Neural cell (in vitro differentiated cells): ENCODE data around the gene DGCR8. TPM values are rescaled to one million over a fixed set of nuclear protein-coding genes. Genes with fewer than 3 reads are reported as not detected.

Experiments
- H2AFZ ChIP-seq: fragments of 200-600, 300-800 bp; sonication (generic), shearing (Covaris generic); 2 replicates; pipeline ENCODE4 v1.6.0; 2014; ENCODE audit warnings: low read depth, mild to moderate bottlenecking, antibody characterized with exemption, low read length, moderate library complexity
- H3F3A ChIP-seq: fragments of 200-600 bp; shearing (Covaris generic); 2 replicates; pipeline ENCODE4 v1.6.1; 2016; ENCODE audit warnings: mild to moderate bottlenecking, moderate library complexity, mixed read lengths, antibody characterized with exemption, low read length; ENCODE audit not compliant: insufficient read depth, poor library complexity, severe bottlenecking
- H3K27ac ChIP-seq: fragments of 200-600, 300-800 bp; sonication (generic), shearing (Covaris generic); 2 replicates; pipeline ENCODE4 v1.5.1; 2014; ENCODE audit warnings: mild to moderate bottlenecking, low read length, moderate library complexity
- H3K27me3 ChIP-seq: fragments of 300-800, 200-600 bp; sonication (generic), shearing (Covaris generic); 2 replicates; pipeline ENCODE4 v1.6.0; 2014; ENCODE audit warnings: mild to moderate bottlenecking, low read depth, low read length, moderate library complexity; ENCODE audit not compliant: insufficient read depth
- H3K36me3 ChIP-seq: fragments of 300-800, 200-600 bp; sonication (generic), shearing (Covaris generic); 2 replicates; pipeline ENCODE4 v1.5.1; 2014; ENCODE audit warnings: mild to moderate bottlenecking, antibody characterized with exemption, low read length, moderate library complexity; ENCODE audit not compliant: insufficient read depth
- H3K4me2 ChIP-seq: fragments of 300-800, 200-600 bp; sonication (generic), shearing (Covaris generic); 2 replicates; pipeline ENCODE4 v1.6.0; 2014; ENCODE audit warnings: mild to moderate bottlenecking, low read length
- H3K4me3 ChIP-seq: fragments of 300-800, 200-600 bp; sonication (generic), shearing (Covaris generic); 2 replicates; pipeline ENCODE4 v1.5.1; 2014; ENCODE audit warnings: mild to moderate bottlenecking, low read length, moderate library complexity
- H3K79me2 ChIP-seq: fragments of 200-600 bp; shearing (Covaris generic); replicated peaks from 2 replicates; pipeline ENCODE4 v1.6.0; 2014; ENCODE audit warnings: mild to moderate bottlenecking, low read length, moderate library complexity; ENCODE audit not compliant: insufficient read depth
- H3K9ac ChIP-seq: fragments of 300-800, 200-600 bp; sonication (generic), shearing (Covaris generic); 2 replicates; pipeline ENCODE4 v1.6.1; 2016; ENCODE audit warnings: mild to moderate bottlenecking, low read length, mixed read lengths
- H3K9me2 ChIP-seq: fragments of 200-600 bp; shearing (Covaris generic); 2 replicates; pipeline ENCODE4 v1.6.1; 2016; ENCODE audit warnings: mild to moderate bottlenecking, low read length, mixed read lengths; ENCODE audit not compliant: insufficient read depth
- H3K9me3 ChIP-seq: fragments of 200-600, 300-800 bp; sonication (generic), shearing (Covaris generic); 2 replicates; pipeline ENCODE4 v1.6.1; 2016; ENCODE audit warnings: mild to moderate bottlenecking, mixed run types, low read length, moderate library complexity, mixed read lengths
- H4K20me1 ChIP-seq: fragments of 200-600 bp; shearing (Covaris generic); 2 replicates; pipeline ENCODE4 v1.6.1; 2016; ENCODE audit warnings: mild to moderate bottlenecking, mixed run types; ENCODE audit not compliant: insufficient read depth
- CTCF ChIP-seq: fragments of 450-650 bp; IDR thresholded peaks from 2 replicates; pipeline ENCODE4 v1.5.1; 2014; ENCODE audit warnings: antibody characterized with exemption, mild to moderate bottlenecking, moderate library complexity; ENCODE audit not compliant: poor library complexity, severe bottlenecking
- EP300 ChIP-seq: fragments of 450-650 bp; conservative IDR thresholded peaks from 2 replicates; pipeline ENCODE4 v1.6.1; 2014; ENCODE audit warnings: antibody characterized with exemption, mild to moderate bottlenecking, moderate library complexity; ENCODE audit not compliant: poor library complexity, severe bottlenecking
- EZH2 ChIP-seq: fragments of 200-600, 300-800 bp; shearing (Covaris generic), sonication (generic); IDR thresholded peaks from 2 replicates; pipeline ENCODE4 v1.6.1; 2014; ENCODE audit warnings: antibody characterized with exemption, low read length, borderline replicate concordance, mild to moderate bottlenecking; ENCODE audit not compliant: insufficient read depth, poor library complexity, severe bottlenecking
- MXI1 ChIP-seq: fragments of 450-650 bp; conservative IDR thresholded peaks from 2 replicates; pipeline ENCODE4 v1.6.1; 2014; ENCODE audit warnings: antibody characterized with exemption, mild to moderate bottlenecking; ENCODE audit not compliant: poor library complexity, severe bottlenecking
- POLR2AphosphoS5 ChIP-seq: IDR thresholded peaks from 2 replicates; pipeline ENCODE4 v1.6.1; 2012
- RAD21 ChIP-seq: fragments of 450-650 bp; conservative IDR thresholded peaks from 2 replicates; pipeline ENCODE4 v1.6.1; 2014; ENCODE audit warnings: antibody characterized with exemption, mild to moderate bottlenecking, moderate library complexity
- REST ChIP-seq: IDR thresholded peaks from 2 replicates; pipeline ENCODE4 v1.6.1; 2012; ENCODE audit warnings: borderline replicate concordance
- SMC3 ChIP-seq: fragments of 450-650 bp; conservative IDR thresholded peaks from 2 replicates; pipeline ENCODE4 v1.6.1; 2014; ENCODE audit warnings: antibody characterized with exemption, mild to moderate bottlenecking, moderate library complexity; ENCODE audit not compliant: poor library complexity
- TAF1 ChIP-seq: IDR thresholded peaks from 2 replicates; pipeline ENCODE4 v1.6.1; 2012; ENCODE audit warnings: low read depth
- polyA plus RNA-seq: library from polyadenylated mRNA; depleted of rRNA; stranded (reverse); fragments of >200 nt; gene quantifications from 2 replicates; pipeline ENCODE4 v1.2.3, GENCODE V29; 2014

Gene DGCR8
- polyA plus RNA-seq, 1 donor from 2014 or later, result 48.9 TPM

- no peak overlapping the region for H2AFZ ChIP-seq
- no peaks in the 10 kb centered on the region for H3K9me2 ChIP-seq
- TF ChIP-seq EZH2 (no peak), REST (no peak), EP300 (no peak), CTCF (no peak), MXI1 (no peak), RAD21 (no peak), TAF1 (no peak), SMC3 (no peak), POLR2AphosphoS5 (no peak)
- H3K27ac ChIP-seq, result no peak overlapping the region
- no peaks in the 10 kb centered on the region for H3F3A ChIP-seq
- no peaks in the 10 kb centered on the region for H3K9me3 ChIP-seq
- H3K4me2 ChIP-seq, result no peak overlapping the region
- no peaks in the 10 kb centered on the region for H4K20me1 ChIP-seq
- no peaks in the 10 kb centered on the region for H3K79me2 ChIP-seq
- no peak overlapping the region for H3K4me3 ChIP-seq
- no peaks in the 10 kb centered on the region for H3K36me3 ChIP-seq
- no peak overlapping the region for H3K9ac ChIP-seq
- H3K27me3 ChIP-seq, result no peaks in the 10 kb centered on the region
Observed at GRCh38 chr22:20057596-20058268, 22.3 kb upstream of the DGCR8 start.

GRCh38 chr22:20058989-20059770 lies 20.9 kb upstream of the DGCR8 start:
- H3K9ac ChIP-seq, result no peak overlapping the region
- no peaks in the 10 kb centered on the region for H3K27me3 ChIP-seq
- no peak overlapping the region for H3K27ac ChIP-seq
- H3K4me2 ChIP-seq, result no peak overlapping the region
- H3K9me3 ChIP-seq, result no peaks in the 10 kb centered on the region
- H2AFZ ChIP-seq, result no peak overlapping the region
- H3K9me2 ChIP-seq, result no peaks in the 10 kb centered on the region
- H3K4me3 ChIP-seq, result no peak overlapping the region
- no peak for TF ChIP-seq POLR2AphosphoS5
- TF ChIP-seq EZH2, result no peak
- no peak for TF ChIP-seq SMC3
- TF ChIP-seq EP300, result no peak
- TF ChIP-seq CTCF, result no peak
- TF ChIP-seq REST, result no peak
- no peak for TF ChIP-seq TAF1
- no peaks in the 10 kb centered on the region for H3K79me2 ChIP-seq
- no peaks in the 10 kb centered on the region for H3F3A ChIP-seq
- H3K36me3 ChIP-seq, result no peaks in the 10 kb centered on the region
- H4K20me1 ChIP-seq, result no peaks in the 10 kb centered on the region
